GM19324 (cell line): ENCODE data around the gene WNT3A.

Experiments used
- ATAC-seq: cut with Tn5 transposase; IDR thresholded peaks from one replicate; pipeline ENCODE4 v1.9.1; 2021; ENCODE audit warnings: mild to moderate bottlenecking, moderate library complexity; ENCODE audit not compliant: unreplicated experiment, low FRiP score

Gene WNT3A

DNA sequence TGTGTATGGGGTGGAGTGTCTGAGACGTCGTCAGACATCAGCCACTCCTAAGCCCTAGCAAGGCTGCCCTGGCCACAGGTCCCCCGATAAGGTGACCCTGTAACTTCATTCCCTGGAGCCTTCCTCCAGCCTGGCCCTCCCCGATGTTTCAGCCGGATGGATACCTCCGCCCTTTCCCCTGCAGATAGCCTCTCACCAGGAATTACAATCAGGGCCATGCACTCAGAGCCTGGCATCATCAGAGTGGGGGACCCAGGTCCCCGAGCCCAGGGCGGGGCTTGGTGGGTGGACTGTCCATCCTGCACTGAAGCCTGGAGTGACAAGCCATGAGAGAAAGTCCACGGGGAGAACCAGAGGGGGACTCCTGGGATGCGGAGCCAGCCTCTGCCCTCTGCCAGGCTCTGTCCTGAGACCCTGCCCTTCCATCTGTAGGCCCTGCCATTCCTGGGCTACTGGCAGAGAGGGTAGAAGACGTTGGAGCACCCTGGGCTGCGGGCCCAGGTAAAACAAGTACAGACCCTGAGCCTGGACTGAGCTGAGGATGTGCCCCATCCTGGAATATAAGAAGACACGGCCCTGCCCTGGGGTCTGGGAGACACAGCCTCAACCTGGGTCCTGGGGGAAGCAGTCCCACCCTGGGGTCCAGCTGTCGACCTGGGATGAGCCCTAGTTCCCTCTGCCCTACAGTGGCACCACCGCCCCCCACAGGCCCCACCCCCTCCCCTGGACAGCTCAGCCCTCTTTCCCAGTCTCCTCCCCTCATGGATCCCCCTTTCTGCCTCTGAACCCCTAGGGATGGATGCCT, 58.9 kb downstream of the WNT3A start:
- ATAC-seq: no peak

GRCh38 chr1:228066416-228066815, 59.6 kb downstream of the WNT3A start:
- no peak for ATAC-seq

DNA sequence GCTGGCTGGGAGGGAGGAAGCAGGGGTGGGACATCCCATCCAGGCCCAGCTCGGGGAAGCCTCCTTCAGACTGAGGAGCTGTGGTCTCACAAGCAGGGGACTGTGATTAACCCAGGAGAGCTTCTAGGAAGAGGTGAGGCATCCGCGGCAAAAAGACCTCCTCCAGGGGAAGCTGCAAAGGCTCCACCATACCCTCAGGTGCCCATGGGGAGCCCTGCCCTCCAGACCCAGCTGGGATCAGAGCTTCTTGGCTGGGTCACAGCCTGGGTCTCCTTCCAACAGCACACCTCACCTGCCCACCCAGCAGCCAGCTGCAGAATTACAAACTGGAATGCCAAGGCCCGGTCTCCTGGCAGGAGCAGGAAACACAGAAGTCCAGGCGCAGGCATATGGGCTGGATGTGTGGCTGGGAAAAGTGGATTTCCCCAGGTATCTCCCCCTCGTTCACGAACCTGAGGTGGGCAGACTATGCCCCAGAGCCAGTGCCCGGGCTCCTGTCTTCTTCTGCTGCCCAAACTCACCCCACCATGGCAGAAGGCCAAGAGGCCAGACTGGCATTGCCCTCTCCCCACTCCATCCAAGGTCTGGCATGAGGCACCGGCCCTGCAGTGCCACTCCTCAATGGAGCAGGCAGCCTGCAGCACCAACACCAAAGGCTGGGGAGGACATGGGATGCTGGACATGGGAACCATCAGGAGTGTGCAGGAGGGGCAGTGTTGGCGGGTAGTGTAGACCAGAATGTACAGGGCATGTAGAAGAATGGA, 60.3 kb downstream of the WNT3A start:
- ATAC-seq: no peak

DNA sequence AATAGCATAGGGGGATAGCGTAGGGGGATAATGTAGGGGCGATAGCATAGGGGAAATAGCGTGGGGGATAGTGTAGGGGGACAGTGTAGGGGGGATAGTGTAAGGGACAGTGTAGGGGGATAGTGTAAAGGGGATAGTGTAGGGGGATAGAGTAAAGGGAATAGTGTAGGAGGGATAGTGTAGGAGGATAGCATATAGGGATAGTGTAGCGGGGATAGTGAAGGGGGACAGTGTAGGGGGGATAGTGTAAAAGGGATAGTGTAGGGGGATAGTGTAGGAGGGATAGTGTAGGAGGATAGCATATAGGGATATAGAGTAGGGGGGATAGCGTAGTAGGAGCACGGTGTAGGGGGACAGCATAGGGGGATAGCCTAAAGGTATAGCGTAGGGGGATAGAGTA, 61.6 kb downstream of the WNT3A start:
- ATAC-seq: no peak

GRCh38 chr1:228070173-228070572, 63.4 kb downstream of the WNT3A start:
- no peak for ATAC-seq

- ATAC-seq: no peak
Observed at GRCh38 chr1:228070851-228071250, 64.1 kb downstream of the WNT3A start.

GRCh38 chr1:228071839-228072657, 65.2 kb downstream of the WNT3A start:
- ATAC-seq: no peak

DNA sequence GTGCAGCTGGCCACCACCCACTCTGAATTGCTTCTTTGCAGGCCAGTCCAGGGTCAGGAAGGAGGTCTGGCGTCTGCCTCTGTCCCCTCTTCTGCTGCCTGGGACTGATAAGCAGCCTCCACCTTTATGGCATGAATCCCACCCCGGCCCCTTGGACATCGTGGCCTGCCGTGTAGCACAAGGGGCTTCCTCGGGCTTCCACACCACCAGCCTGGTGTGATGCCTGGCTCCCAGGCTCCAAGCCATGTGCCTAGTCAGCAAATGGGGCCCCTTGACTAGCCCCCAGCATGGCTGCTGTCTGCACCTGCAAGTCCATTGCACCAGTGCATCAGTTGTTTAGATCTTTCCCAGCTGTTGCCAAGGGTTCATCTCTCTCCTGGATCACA, 65.9 kb downstream of the WNT3A start:
- no peak for ATAC-seq

- no peak for ATAC-seq
Observed at GRCh38 chr1:228073061-228073856, 66.5 kb downstream of the WNT3A start.

GRCh38 chr1:228073857-228074545, 67.2 kb downstream of the WNT3A start:
- ATAC-seq: no peak

DNA sequence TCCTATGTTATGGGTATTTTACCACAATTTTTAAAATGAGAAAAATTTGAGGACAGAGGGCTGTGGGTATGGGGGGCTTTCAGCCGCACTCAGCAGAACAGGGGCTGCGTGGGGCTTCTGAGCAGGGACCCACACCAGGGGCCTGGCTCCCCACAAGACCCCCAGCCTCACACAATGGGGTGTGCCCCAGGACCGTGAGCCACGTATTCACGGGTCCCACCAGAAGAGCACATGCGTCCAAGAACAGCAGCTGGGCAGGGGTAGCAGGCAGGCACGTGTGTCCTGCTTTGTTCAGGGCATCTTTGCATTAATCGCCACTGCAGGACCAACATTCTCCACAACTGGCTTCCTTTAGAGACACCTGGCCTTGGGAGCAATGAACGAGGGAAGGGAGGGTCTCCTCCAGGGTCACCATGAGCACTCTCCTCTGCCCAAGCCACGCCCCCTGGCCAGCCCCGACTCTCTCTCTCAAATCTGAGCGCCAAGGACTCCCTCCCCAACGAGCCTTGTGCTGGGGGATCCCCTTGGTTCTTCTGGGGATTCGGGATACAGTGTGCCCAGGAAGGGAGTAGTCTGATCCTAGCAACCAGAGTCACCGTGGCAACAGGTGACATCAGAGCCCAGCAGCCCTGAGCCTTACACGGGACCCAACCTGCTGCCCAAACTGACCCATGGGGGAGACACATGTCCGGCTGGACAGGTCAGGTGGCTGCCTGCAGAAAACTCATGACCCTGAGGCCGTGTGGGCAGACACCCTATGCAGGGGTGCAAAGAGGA, 68.3 kb downstream of the WNT3A start:
- ATAC-seq: no peak

DNA sequence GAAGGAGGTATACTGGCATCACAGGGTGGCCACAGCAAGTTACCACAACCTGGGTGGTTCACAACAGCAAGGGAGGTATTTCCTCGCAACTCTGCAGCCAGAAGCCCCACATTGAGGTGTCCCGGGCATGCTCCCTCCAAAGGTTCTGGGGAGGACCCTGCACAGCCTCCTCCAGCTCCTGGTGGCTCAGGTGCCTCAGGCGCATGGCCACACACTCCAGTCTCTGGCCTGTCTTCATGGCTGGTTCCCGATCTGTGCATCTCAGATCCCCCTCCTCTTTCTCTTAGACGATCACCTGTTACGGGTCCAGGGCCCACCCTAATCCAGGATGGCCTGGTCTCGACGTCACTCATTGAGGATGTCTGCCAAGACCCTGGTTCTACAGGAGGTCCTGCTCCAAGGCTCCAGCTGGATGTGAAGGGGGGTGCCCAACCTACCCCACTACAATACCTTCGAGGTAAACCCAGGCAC, 69.0 kb downstream of the WNT3A start:
- ATAC-seq: no peak

DNA sequence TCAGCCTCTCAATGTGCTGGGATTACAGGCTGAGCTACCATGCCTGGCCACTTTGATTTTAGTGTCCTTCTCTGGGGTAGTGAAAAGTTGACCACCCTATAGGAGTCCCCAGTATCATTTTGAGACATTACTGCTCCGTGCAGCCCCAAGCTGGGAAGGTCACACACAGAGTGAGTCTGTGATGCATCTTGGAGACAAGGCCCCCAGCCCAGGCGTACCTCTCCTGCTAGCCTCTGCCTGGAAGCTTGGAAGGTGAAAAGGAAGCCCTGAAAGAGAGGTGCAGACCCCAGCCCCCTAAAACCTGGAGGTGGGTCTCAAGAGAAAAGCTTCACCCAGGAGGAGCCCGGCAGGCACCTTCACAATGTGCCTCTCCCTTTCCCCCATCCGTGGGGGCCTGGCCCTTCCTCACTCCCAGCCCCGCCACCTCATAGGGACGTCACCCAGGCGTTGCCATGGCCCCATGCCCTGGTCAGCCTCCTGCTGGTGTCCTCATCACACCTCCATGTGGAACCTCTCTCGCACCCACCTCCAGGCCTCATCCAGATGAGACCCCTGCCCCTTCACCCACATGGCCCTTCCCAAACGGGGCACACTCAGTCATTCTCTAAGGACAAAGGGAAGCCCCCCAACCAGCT, 70.1 kb downstream of the WNT3A start:
- no peak for ATAC-seq

GRCh38 chr1:228077565-228078330, 71.0 kb downstream of the WNT3A start:
- no peak for ATAC-seq

DNA sequence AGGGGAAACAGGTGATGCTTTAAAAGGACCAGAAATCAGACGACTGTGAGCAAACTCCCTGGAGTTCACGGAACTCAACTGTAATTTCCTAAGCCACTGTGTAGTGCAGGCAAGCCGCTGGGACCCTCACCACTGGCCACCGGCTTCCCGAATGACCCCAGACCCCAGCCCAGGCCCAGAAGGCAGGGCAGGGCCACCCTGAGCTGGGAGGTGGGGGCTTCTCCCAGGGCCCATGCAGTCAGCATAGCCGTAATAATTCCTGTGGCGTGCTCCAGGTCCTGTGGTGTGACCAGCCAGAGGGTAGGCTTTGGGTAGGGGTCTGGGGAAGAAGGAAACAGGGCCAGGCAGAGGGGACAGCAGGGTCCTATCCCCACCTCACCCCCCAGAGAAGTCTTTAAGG, 72.2 kb downstream of the WNT3A start:
- no peak for ATAC-seq

GRCh38 chr1:228079601-228080263, 72.9 kb downstream of the WNT3A start:
- no peak for ATAC-seq

GRCh38 chr1:228081144-228081543, 74.3 kb downstream of the WNT3A start:
- ATAC-seq: no peak
